Erythroblast (primary cell): ENCODE data around the gene AZGP1.

ENCODE experiments used
- GATA1 ChIP-seq: IDR thresholded peaks from 2 replicates; pipeline ENCODE4 v1.6.1; 2011; ENCODE audit warnings: low read depth, mild to moderate bottlenecking, control low read depth, low read length, moderate library complexity
- POLR2A ChIP-seq: IDR thresholded peaks from 2 replicates; pipeline ENCODE4 v1.6.1; 2011; ENCODE audit warnings: mild to moderate bottlenecking, low read length

DNA sequence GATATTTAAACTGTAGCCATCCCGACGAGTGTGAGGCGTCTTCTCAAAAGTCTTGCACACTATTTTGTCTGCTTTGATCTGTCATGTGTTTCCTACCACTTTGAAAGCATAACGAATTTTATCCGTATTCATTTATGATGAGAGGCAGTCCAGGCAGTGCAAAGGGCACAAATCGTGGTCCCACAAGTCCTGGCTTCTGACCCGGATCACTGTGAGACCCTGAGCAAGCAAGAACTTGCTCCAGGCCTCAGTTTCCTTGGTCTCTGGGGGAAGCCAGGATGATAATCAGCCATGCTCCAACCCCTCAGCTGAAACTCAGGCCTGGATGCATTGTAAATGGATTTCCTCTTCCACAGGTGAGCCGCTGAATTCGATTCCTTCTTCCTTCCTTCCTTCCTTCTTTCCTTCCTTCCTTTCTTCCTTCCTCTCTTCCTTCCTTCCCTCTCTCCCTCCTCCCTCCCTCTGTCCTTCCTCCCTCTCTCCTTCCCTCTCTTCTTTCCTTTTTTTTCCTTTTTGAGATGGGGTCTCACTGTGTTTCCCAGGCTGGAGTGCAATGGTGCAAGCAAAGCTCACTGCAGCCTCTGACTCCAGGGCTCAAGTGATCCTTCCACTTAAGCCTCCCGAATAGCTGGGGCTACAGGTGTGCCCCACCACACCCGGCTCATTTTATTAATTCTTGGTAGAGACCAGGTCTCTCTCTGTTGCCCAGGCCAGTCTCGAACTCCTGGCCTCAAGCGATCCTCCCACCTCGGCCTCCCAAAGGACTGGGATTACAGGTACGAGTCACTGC lies 21.1 kb upstream of the AZGP1 start:
- TF ChIP-seq POLR2A = no peak
- TF ChIP-seq GATA1 = no peak
